SJCRH30 (cell line): ENCODE measurements around the gene RPP21. TPM values are rescaled to one million over a fixed set of nuclear protein-coding genes. Genes with fewer than 3 reads are reported as not detected.
"Not testable (repeated sequence)": the region's sequence is repeated elsewhere in the genome, so short reads cannot be mapped to it uniquely, and the experiment has no call there.

Experiments used
- DNase-seq, 2 experiments: peaks; one replicate each; pipeline ENCODE4 v3.0.0-alpha.2; 2015 to 2020
- H3K27ac ChIP-seq: fragments of 250-450 bp; sonication (Bioruptor Pico); 2 replicates; pipeline ENCODE4 v1.5.1; 2020; ENCODE audit warnings: mild to moderate bottlenecking, moderate library complexity
- H3K27me3 ChIP-seq: fragments of 250-450 bp; sonication (Bioruptor Pico); 2 replicates; pipeline ENCODE4 v1.5.1; 2020; ENCODE audit warnings: mild to moderate bottlenecking, moderate library complexity
- H3K36me3 ChIP-seq: fragments of 250-450 bp; sonication (Bioruptor Pico); 2 replicates; pipeline ENCODE4 v1.5.1; 2020; ENCODE audit warnings: mild to moderate bottlenecking, moderate library complexity
- H3K4me1 ChIP-seq: fragments of 250-450 bp; sonication (Bioruptor Pico); 2 replicates; pipeline ENCODE4 v1.5.1; 2020; ENCODE audit warnings: mild to moderate bottlenecking, moderate library complexity
- H3K4me3 ChIP-seq: fragments of 250-450 bp; sonication (Bioruptor Pico); 2 replicates; pipeline ENCODE4 v1.5.1; 2020; ENCODE audit warnings: mild to moderate bottlenecking, moderate library complexity
- H3K9me3 ChIP-seq: fragments of 250-450 bp; sonication (Bioruptor Pico); replicated peaks from 2 replicates; pipeline ENCODE4 v1.5.1; 2020; ENCODE audit warnings: mild to moderate bottlenecking, moderate library complexity
- total RNA-seq: library from RNA; depleted of rRNA; stranded (reverse); fragments of >200 nt; shearing (Covaris generic); gene quantifications from 2 replicates; pipeline ENCODE4 v1.2.3, GENCODE V29; 2014

Gene RPP21
- total RNA-seq, 1 experiment from 2014 or later = 38.0 TPM

GRCh38 chr6:30348957-30349356, 4.0 kb downstream of the RPP21 start:
- H3K9me3 ChIP-seq = no peaks in the 10 kb centered on the region
- peaks cover 3% of the 10 kb centered on the region; the same call in 1 of the 2 replicates for H3K36me3 ChIP-seq
- no peaks in the 10 kb centered on the region; the same call in 1 of the 2 replicates for H3K27me3 ChIP-seq
- H3K4me1 ChIP-seq = no peaks in the 10 kb centered on the region; the same call in 1 of the 2 replicates
- H3K27ac ChIP-seq = no peak overlapping the region
- DNase-seq = no peak
- no peak overlapping the region for H3K4me3 ChIP-seq

GRCh38 chr6:30349421-30350177, 4.6 kb downstream of the RPP21 start:
- Histone ChIP-seq H3K36me3 (peaks cover 3% of the 10 kb centered on the region; the same call in 1 of the 2 replicates), H3K4me3 (no peak overlapping the region), H3K27me3 (no peaks in the 10 kb centered on the region; the same call in 1 of the 2 replicates), H3K27ac (no peak overlapping the region), H3K4me1 (no peaks in the 10 kb centered on the region; the same call in 1 of the 2 replicates), H3K9me3 (no peaks in the 10 kb centered on the region)
- DNase-seq = no peak

GRCh38 chr6:30350524-30350923, 5.6 kb downstream of the RPP21 start:
- Histone ChIP-seq H3K9me3 (no peaks in the 10 kb centered on the region), H3K27me3 (no peaks in the 10 kb centered on the region; the same call in none of the 2 replicates), H3K4me3 (no peak overlapping the region), H3K27ac (no peak overlapping the region), H3K4me1 (no peaks in the 10 kb centered on the region; the same call in 1 of the 2 replicates), H3K36me3 (peaks cover 3% of the 10 kb centered on the region; the same call in 1 of the 2 replicates)
- DNase-seq = no peak

DNA sequence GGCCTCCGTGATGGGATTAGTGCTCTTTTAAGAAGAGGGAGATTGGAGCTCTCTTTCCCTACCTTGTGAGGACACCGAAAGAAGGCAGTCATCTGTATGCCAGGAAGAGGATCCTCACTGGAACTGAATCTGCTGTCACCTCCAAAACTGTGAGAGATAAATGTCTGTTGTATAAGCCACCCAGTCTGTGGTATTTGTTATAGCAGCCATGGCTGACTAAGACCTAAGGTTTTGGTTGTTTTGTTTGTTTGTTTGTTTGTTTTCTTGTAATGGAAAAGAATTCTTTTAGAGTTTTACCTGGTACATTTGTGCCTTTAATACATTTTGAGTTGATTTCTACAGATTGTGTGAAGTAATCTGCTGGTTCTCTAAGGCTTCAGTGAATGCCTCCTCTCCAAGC, 7.6 kb downstream of the RPP21 start:
- Histone ChIP-seq H3K27ac (no peak overlapping the region), H3K4me1 (no peaks in the 10 kb centered on the region), H3K4me3 (no peak overlapping the region), H3K36me3 (no peaks in the 10 kb centered on the region; the same call in 1 of the 2 replicates), H3K27me3 (no peaks in the 10 kb centered on the region; the same call in none of the 2 replicates), H3K9me3 (no peaks in the 10 kb centered on the region)
- no peak for DNase-seq

DNA sequence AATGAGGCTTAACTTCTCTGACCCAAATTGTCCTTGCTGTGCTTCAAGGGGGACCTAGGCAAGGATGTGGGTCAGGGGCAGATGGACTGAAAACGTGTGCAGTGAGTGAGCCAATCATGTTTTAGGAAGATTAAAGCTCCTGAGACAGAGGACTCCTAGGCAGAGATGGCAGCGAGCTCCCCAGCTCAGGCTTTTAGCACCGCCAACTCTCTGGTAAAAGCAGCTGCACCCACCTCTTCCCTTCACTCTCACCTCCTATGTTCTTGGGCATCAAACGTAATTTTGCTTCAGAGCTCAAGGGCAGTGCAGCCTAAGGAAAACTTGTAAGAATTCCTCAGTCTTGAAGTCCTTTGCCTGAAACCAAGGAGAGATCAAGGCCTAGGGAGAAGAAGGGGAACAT, 10.3 kb downstream of the RPP21 start:
- Histone ChIP-seq H3K4me1 (no peaks in the 10 kb centered on the region), H3K4me3 (no peak overlapping the region), H3K9me3 (no peaks in the 10 kb centered on the region), H3K27ac (no peak overlapping the region), H3K36me3 (no peaks in the 10 kb centered on the region), H3K27me3 (peaks cover 7% of the 10 kb centered on the region)
- DNase-seq = no peak

GRCh38 chr6:30356536-30356935, 11.6 kb downstream of the RPP21 start:
- Histone ChIP-seq H3K9me3 (no peaks in the 10 kb centered on the region), H3K27me3 (peaks cover 7% of the 10 kb centered on the region), H3K36me3 (no peaks in the 10 kb centered on the region), H3K4me3 (no peak overlapping the region), H3K27ac (no peak overlapping the region), H3K4me1 (no peaks in the 10 kb centered on the region)
- DNase-seq = no peak

DNA sequence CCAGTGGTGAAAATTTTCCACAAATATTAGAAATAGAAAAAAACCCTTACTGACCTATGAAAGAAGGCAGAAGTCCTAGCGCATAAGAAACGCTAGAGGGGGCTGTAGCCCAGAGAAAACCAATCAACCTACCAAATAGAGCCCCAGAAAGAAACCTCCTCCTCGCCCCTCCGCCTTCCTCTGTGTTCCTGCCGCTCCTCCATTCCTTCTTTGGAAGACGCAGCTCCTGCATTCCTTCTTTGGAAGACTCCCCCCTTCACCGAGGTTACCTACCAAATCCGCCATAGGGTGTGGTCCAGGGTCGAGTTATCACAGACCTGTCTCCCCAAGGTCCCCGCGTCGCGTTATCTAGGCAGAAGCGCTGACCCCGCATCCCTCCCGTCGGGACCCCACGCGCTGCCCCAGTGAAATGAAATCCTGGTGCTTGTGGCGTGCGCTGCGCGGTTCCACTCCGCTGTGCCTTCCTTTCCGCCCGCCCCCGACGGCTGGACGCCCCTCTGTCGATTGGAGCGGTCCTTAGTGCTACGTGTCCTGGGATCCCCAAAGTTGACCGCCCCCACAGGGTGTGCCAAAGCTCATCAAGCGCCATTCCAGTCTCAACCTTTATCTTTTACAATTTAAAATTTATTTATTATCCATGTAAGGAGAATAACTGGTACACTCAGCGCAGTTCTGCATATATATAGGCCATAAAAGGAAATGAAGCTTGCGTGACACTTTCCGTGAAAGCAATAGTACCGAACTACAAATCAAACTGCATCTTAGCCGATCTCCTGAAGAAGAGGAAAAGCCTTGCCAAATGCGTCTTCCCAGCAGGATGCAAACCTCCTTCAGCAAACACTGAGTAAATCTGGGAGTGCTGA, 13.0 kb downstream of the RPP21 start:
- H3K36me3 ChIP-seq = no peaks in the 10 kb centered on the region
- peak; percentile 26 to 63 for DNase-seq
- H3K4me1 ChIP-seq = no peaks in the 10 kb centered on the region
- H3K4me3 ChIP-seq = no peak overlapping the region
- H3K27me3 ChIP-seq = peaks cover 7% of the 10 kb centered on the region
- H3K27ac ChIP-seq = no peak overlapping the region
- no peaks in the 10 kb centered on the region for H3K9me3 ChIP-seq

DNA sequence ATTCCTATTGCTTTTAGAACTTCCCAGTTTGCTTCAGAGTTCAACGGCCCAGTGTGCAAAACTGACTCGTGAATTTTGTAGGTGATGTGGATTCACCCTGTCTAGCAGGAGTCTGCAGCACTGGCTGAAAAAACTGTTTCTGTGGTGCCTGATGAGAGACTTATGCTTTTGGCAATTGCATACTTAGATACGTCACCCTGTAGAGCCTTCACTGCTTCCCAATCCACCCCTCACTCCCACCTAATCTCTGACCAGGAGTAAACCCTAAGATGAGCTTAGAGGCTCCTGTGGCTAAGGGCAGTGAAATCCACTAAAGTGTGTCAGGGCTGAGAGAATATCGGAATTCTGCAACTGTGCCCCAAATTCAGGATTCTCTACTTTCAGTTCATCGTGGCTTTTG, 14.3 kb downstream of the RPP21 start:
- Histone ChIP-seq H3K27me3 (peaks cover 7% of the 10 kb centered on the region), H3K4me1 (no peaks in the 10 kb centered on the region), H3K9me3 (no peaks in the 10 kb centered on the region), H3K4me3 (no peak overlapping the region), H3K36me3 (no peaks in the 10 kb centered on the region), H3K27ac (no peak overlapping the region)
- DNase-seq = no peak

- Histone ChIP-seq H3K4me3 (no peak overlapping the region), H3K27ac (no peak overlapping the region), H3K27me3 (peaks cover 7% of the 10 kb centered on the region), H3K4me1 (no peaks in the 10 kb centered on the region), H3K36me3 (no peaks in the 10 kb centered on the region), H3K9me3 (no peaks in the 10 kb centered on the region)
- DNase-seq = no peak
Measured at GRCh38 chr6:30360139-30360538, 15.2 kb downstream of the RPP21 start.

GRCh38 chr6:30361661-30362060, 16.7 kb downstream of the RPP21 start:
- DNase-seq = no peak
- peaks cover 7% of the 10 kb centered on the region; the same call in 1 of the 2 replicates for H3K27me3 ChIP-seq

GRCh38 chr6:30363459-30363858, 18.5 kb downstream of the RPP21 start:
- Histone ChIP-seq H3K36me3 (no peaks in the 10 kb centered on the region), H3K27me3 (peaks cover 7% of the 10 kb centered on the region; the same call in 1 of the 2 replicates), H3K4me1 (no peaks in the 10 kb centered on the region), H3K27ac (no peak overlapping the region), H3K9me3 (no peaks in the 10 kb centered on the region), H3K4me3 (no peak overlapping the region)
- no peak for DNase-seq

More at GRCh38 chr6:30361661-30362060, 16.7 kb downstream of the RPP21 start:
- H3K36me3 ChIP-seq = no peaks in the 10 kb centered on the region
- H3K9me3 ChIP-seq = no peaks in the 10 kb centered on the region
- H3K4me1 ChIP-seq = no peaks in the 10 kb centered on the region
- no peak overlapping the region for H3K4me3 ChIP-seq
- H3K27ac ChIP-seq = no peak overlapping the region

- Histone ChIP-seq H3K36me3 (no peaks in the 10 kb centered on the region), H3K27ac (no peak overlapping the region), H3K27me3 (0 out of 2 replicates have a peak, but pooled peaks cover 3% of the 10 kb centered on the region), H3K4me1 (no peaks in the 10 kb centered on the region), H3K4me3 (no peak overlapping the region), H3K9me3 (no peaks in the 10 kb centered on the region)
- no peak for DNase-seq
Measured at GRCh38 chr6:30364591-30364990, 19.6 kb downstream of the RPP21 start.

GRCh38 chr6:30369280-30369679, 24.3 kb downstream of the RPP21 start:
- not testable (repeated sequence) for H3K4me1 ChIP-seq, H3K27me3 ChIP-seq, H3K27ac ChIP-seq, H3K9me3 ChIP-seq, H3K36me3 ChIP-seq, DNase-seq, H3K4me3 ChIP-seq

DNA sequence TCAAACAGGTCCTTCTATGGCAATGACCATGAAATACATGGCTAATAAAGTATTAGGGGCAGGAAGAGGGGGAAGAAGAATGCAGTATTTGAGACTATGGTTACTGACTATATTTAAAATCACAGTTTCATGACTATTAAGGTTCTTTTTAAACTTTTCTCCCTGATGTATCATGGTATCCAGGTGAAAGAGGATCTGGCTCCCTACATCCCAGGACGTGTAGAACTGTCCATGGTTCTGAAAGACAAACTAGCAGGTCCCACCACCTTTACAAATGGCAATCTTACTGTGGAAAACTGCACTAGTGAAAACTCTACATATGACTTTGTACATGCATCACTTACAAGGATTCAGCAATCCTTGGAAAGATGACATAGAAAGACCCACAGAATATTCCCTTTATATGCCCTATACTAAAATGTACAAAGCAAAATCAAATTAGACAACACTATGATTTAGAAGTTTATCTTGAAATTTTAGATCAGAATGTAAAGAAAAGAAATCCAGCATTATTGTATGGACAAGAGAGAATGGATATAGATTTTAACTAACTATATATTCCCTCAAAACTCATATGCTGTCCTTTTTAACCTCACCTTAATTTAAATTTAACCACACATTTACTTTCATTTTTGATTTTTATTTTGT, 33.5 kb downstream of the RPP21 start:
- DNase-seq = peak; percentile 8 to 69
- Histone ChIP-seq H3K27ac (no peak overlapping the region), H3K27me3 (no peaks in the 10 kb centered on the region), H3K9me3 (no peaks in the 10 kb centered on the region), H3K4me1 (no peaks in the 10 kb centered on the region), H3K36me3 (no peaks in the 10 kb centered on the region), H3K4me3 (no peak overlapping the region)
